Ramos (cell line): ENCODE results near the gene RARB.

ENCODE experiments used
- in situ Hi-C: fragments of 300-500 bp; cut with MboI; formaldehyde crosslinking; loops from one replicate; pipeline ENCODE4 v1.14.3; 2022; ENCODE audit warnings: low sequenced_read_pairs; ENCODE audit not compliant: unreplicated experiment

The RARB gene

DNA sequence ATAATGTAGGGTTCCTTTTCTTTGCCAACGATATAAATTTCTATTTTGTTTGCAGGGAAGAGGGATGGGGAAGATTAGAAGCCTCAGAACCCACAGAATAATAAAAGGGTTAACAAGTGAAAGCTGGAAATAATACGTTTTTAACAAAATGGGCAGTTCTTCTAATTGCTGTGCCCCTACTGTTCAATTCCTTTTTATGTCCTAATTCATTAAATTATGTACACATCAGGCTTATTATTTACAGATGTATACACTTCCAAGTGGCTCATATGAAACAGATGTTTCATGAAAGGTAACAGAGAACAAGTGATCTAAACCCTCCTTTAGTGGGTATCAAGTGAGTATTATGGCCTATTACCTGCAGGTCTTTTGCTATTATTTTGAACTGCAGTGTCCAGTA lies 16.2 kb downstream of the RARB start:
- in situ Hi-C loops, result no loop called here

DNA sequence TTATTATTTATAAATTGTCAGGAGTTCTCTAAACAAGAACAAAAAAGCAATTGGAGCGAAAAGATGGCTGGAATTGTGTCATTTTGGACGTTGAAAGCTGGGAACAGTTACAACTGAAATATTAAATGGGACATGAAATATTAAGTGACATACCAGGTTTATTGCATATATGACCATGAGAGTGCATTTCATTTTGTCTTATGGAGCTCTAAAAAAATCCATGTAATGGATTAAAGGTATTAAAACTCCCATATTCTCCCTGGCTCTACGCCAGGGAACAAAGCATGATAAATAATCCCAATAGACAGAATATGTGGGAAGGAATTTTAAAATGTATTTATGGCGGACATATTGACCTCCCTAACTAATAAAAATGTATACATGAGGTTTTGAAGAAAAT lies 17.7 kb downstream of the RARB start:
- in situ Hi-C loops, result no loop called here

DNA sequence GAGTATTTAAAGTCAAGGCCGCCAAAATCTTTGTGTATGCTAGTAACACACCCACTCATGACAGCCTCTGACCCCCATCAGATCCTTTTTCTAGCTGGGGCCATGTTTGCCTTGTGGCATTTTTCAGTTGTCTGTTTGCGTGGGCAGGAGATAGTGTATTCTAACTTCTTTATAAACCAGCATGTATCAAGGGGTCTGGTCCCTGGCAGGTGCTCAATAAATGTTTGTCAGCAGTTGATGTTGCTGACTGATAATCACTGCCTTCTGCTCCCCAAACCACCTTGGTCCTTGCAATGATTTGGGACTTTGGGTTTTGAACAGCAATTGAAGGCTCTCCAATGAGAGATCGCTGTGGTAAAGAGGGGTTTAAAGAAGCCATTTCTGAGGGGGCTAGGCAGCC lies 19.2 kb downstream of the RARB start:
- in situ Hi-C loops, result no loop called here

GRCh38 chr3:25447925-25448324 lies 19.9 kb downstream of the RARB start:
- in situ Hi-C loops, result no loop called here

DNA sequence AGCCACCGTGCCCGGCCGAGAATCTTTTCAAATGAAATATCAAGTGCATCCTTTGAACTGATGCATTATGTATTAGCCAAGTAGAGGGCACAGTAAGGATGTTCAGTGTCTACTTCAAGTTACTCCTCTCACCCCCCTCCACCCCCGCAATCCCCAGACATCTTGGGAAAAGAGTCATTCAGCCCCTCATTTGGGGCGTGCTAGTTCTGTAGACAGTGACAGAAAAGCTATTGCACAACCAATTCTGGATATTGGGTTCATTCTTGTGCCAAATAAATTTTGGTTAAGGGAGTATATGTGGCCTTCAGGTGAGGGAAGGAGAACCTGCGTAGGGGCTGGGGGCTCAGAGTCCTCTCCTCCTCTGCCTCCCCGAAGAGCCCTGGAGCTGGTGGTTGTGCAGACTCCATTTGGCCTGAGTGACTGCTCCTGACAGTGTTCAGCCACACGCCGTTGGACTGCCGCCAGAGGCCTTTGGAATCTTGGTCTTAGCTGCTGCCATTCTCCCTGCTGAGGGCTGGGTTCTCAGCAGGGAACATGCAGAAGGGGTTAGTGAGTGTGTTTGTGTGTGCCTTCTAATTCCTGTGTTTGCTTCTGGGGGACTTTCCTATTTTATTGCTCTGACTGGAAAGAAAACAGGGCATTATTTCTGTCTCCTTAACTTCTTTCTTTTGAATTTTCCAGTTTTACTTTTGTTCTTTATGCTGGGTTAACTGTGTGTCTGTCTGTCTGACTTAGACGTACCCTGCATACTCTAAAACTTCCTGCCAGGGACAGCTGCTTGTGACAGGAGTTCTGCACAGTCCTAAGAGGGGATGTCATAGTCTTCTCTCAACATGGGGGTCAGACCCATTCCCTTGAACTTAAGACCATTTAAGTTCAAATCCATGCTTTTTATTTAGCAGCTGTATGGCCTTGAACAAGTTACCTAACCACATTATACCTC lies 21.0 kb downstream of the RARB start:
- in situ Hi-C loops, result no loop called here

DNA sequence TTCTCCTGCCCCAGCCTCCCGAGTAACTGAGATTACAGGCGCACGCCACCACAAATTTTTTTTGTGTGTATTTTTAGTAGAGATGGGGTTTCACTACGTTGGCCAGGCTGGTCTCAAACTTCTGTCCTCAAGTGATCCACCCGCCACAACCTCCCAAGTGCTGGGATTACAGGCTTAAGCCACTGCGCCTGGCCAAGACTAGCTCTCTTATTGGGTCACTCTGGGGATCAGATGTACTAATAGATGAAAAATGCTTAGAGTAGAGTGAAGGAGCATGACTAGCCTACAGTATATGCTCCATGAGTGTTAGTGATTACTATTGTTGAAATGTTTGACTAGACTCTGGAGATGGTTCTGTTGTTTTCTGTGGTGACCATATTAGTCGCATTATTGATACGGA lies 21.8 kb downstream of the RARB start:
- in situ Hi-C loops, result no loop called here

GRCh38 chr3:25452192-25452591 lies 24.1 kb downstream of the RARB start:
- in situ Hi-C loops, result no loop called here

GRCh38 chr3:25452740-25453139 lies 24.7 kb downstream of the RARB start:
- in situ Hi-C loops, result no loop called here

DNA sequence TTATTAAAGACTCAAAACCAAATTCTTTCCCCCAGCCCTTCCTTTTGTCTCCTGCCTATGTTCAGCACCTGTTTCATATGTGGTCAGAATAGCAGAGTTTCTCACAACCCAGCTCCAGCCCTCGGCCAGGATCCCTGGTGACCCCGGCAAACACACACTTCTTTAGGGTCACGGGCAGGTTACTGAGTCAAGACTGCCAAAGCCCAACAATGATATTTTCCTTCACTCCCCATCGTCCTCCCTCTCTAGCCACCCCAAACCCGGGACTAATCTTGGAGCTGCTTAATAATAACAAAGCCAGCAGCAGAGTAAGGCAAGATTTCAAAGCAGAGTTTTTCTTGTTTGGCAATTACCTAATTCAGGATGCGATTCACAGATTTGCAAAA lies 25.5 kb downstream of the RARB start:
- in situ Hi-C loops, result no loop called here

GRCh38 chr3:25454005-25454927 lies 26.2 kb downstream of the RARB start:
- in situ Hi-C loops, result no loop called here

DNA sequence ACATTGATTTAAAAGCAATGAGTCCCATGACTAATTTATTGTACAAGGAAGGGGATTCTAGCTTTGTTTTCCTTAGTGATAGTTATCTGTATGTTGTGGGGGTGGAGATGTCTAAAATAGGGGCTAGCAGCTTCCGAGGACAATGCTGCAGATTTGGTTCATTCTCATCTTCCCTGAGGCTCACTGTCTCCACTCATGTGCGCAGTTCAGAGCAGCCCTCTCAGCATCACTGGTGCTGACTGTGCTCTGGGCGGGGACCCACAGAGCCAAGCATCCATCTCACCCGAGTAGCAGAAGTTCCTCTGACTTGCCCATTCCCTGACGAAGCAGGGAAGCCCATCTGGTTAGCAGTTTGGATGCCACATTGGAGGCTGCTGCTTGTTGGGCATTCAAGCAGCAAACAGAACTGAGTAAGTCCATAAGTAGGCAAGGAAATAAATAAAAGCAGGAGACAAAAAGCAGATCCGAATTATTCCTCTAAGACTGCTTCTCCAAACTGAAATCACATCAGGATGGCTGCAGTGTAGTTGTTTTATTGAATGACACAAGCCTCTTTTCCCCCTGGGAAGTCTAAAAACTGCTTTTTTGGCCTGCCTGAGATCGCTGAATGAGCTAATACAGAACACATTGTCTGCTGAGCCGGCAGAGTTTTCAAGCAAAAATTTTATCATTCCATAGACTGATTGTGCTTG lies 27.5 kb downstream of the RARB start:
- in situ Hi-C loops, result no loop called here

- in situ Hi-C loops, result no loop called here
Measured at GRCh38 chr3:25456723-25457670, 28.9 kb downstream of the RARB start.

DNA sequence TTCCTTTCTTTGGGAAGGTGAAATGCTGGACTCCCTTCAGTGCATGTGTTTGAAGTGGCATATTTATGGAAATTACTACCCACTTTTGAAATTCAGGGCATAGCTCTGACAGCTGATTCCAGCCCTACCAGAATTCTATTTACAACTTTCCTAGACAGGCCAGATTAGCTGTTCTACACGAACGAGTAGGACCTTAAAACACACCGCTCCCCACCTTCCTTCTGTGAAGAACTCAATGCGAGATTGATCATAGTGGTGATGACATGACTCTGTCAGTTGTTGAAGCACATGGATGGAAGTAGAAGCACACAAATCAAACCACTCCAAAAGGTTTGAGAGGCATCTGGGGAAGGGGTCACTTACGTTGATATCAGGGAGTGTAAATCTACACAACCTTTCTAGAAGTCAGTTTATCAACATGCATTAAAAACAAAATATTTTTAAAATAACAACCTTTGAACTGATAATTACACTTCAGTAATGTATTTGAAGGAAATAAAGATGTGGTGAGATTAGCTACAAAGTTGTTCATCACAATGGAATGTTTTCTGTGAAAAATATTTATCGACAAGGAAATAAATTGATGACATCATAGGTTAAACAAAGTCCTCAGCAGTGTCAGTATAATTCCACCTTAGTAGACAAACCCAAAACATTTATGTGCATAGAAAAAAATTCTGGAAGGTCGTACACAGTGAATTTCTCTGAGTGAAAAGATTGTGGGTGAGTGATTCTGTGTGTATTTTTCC lies 29.8 kb downstream of the RARB start:
- in situ Hi-C loops, result no loop called here

DNA sequence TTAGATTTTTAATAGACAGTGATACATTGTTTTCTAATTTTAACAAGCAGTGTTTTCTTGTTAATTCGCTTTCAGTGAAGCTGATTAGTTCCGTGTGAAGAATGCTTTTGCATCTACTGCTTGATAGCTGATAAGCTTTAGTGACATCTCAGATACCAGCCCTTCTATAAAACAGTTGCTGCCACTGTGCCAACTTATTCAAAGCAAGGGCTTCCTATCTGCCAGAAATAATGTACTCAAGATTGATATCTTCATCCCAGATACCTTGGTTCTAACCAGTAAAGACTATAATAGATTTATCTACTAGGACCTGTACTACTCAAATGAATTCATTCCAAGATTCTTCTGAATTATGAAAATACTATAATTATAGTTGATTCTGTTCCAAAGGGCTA lies 30.4 kb downstream of the RARB start:
- in situ Hi-C loops, result no loop called here

- in situ Hi-C loops, result no loop called here
Measured at GRCh38 chr3:25460751-25461150, 32.7 kb downstream of the RARB start.

GRCh38 chr3:25461946-25462345 lies 33.9 kb downstream of the RARB start:
- in situ Hi-C loops, result no loop called here

GRCh38 chr3:25462495-25462894 lies 34.4 kb downstream of the RARB start:
- in situ Hi-C loops, result no loop called here

- in situ Hi-C loops, result no loop called here
Measured at GRCh38 chr3:25463836-25464418, 35.9 kb downstream of the RARB start.
